Fibroblast of villous mesenchyme (primary cell): ENCODE results near the gene BCL2. TPM values are rescaled to one million over a fixed set of nuclear protein-coding genes. Genes with fewer than 3 reads are reported as not detected.
A peak's percentile ranks its signal among the peaks of the same experiment; 100 is the strongest.
"Not testable (repeated sequence)": the region's sequence is repeated elsewhere in the genome, so short reads cannot be mapped to it uniquely, and the experiment has no call there.

Source experiments
- DNase-seq: peaks from one replicate; pipeline ENCODE4 v3.0.0-alpha.2; 2010; ENCODE audit warnings: low read depth
- H3K4me3 ChIP-seq: 2 replicates; pipeline ENCODE4 v1.5.1; 2011; ENCODE audit warnings: low read depth, mild to moderate bottlenecking, low read length
- CTCF ChIP-seq: IDR thresholded peaks from 2 replicates; pipeline ENCODE4 v1.5.1; 2012; ENCODE audit warnings: low read depth, mild to moderate bottlenecking, low read length; ENCODE audit not compliant: insufficient read depth
- total RNA-seq: library from RNA; depleted of rRNA; stranded (reverse); fragments of >200 nt; gene quantifications from 2 replicates; pipeline ENCODE4 v1.2.3, GENCODE V29; 2012

Gene BCL2
- total RNA-seq, 1 donor = 0.86 TPM

- peak; percentile 22 for DNase-seq
- TF ChIP-seq CTCF = no peak
- H3K4me3 ChIP-seq = no peak overlapping the region
These were observed 78.3 kb downstream of the BCL2 start for GRCh38 chr18:63241317-63241712.

- peak; percentile 39 for DNase-seq
- no peak for TF ChIP-seq CTCF
- H3K4me3 ChIP-seq = no peak overlapping the region
These were observed 78.8 kb downstream of the BCL2 start for GRCh38 chr18:63240531-63241316.

GRCh38 chr18:63238693-63239075 lies 80.9 kb downstream of the BCL2 start:
- TF ChIP-seq CTCF = no peak
- no peak for DNase-seq
- no peak overlapping the region for H3K4me3 ChIP-seq

- peak overlapping the region; percentile 10 for H3K4me3 ChIP-seq
- no peak for TF ChIP-seq CTCF
- peak; percentile 89 for DNase-seq
These were observed 81.5 kb downstream of the BCL2 start for GRCh38 chr18:63237881-63238692.

GRCh38 chr18:63236921-63237846 lies 82.4 kb downstream of the BCL2 start:
- no peak overlapping the region for H3K4me3 ChIP-seq
- TF ChIP-seq CTCF = no peak
- peak; percentile 59 for DNase-seq

GRCh38 chr18:63236406-63236805 lies 83.2 kb downstream of the BCL2 start:
- no peak for DNase-seq
- no peak for TF ChIP-seq CTCF
- H3K4me3 ChIP-seq = no peak overlapping the region

GRCh38 chr18:63235920-63236319 lies 83.6 kb downstream of the BCL2 start:
- DNase-seq, H3K4me3 ChIP-seq: not testable (repeated sequence)
